Keratinocyte (primary cell): Measurements from ENCODE around the gene TXNRD1. TPM values are rescaled to one million over a fixed set of nuclear protein-coding genes. Genes with fewer than 3 reads are reported as not detected.

ENCODE experiments used
- DNase-seq: peaks from one replicate; pipeline ENCODE4 v3.0.0-alpha.2; 2011; ENCODE audit warnings: low read depth, missing footprints, low spot score
- FAIRE-seq: peaks from 2 replicates; lab custom pipeline; 2011; peaks lifted over from hg19 to GRCh38; lab: Jason Lieb, UNC
- H2AFZ ChIP-seq: 2 replicates; pipeline ENCODE4 v1.6.0; 2012; ENCODE audit warnings: low read length, control low read depth, inconsistent platforms; ENCODE audit not compliant: control insufficient read depth
- H3K27ac ChIP-seq: 2 replicates; pipeline ENCODE4 v1.5.1; 2011; ENCODE audit warnings: low read length; ENCODE audit not compliant: control insufficient read depth, insufficient read depth
- H3K27me3 ChIP-seq: 3 replicates; pipeline ENCODE4 v1.6.0; 2011; ENCODE audit warnings: low read length; ENCODE audit not compliant: control insufficient read depth, insufficient read depth; ENCODE audit errors: extremely low read depth
- H3K36me3 ChIP-seq, 2 experiments: 2 replicates in 1 of 2; 3 replicates in 1 of 2; pipeline ENCODE4 v1.5.1; 2011; ENCODE audit warnings: low read length in 2 of 2, mild to moderate bottlenecking in 1 of 2; ENCODE audit not compliant: control insufficient read depth in 2 of 2, insufficient read depth in 2 of 2; ENCODE audit errors: extremely low read depth in 1 of 2
- H3K4me1 ChIP-seq: 3 replicates; pipeline ENCODE4 v1.5.1; 2011; ENCODE audit warnings: low read length; ENCODE audit not compliant: control insufficient read depth, insufficient read depth; ENCODE audit errors: extremely low read depth
- H3K4me2 ChIP-seq: 3 replicates; pipeline ENCODE4 v1.6.0; 2011; ENCODE audit warnings: low read depth, low read length; ENCODE audit not compliant: control insufficient read depth, insufficient read depth; ENCODE audit errors: extremely low read depth
- H3K4me3 ChIP-seq, 3 experiments: fragments of 200-600 bp in 1 of 3; sonication (generic) in 1 of 3; 2 replicates in 2 of 3; 3 replicates in 1 of 3; pipeline ENCODE4 v1.5.1; 2011 to 2016; ENCODE audit warnings: low read length in 3 of 3, mild to moderate bottlenecking in 3 of 3, control low read depth in 2 of 3, inconsistent platforms in 1 of 3, low read depth in 1 of 3, mixed read lengths in 1 of 3, mixed run types in 1 of 3, moderate library complexity in 1 of 3; ENCODE audit not compliant: control insufficient read depth in 2 of 3, insufficient read depth in 2 of 3; ENCODE audit errors: extremely low read depth in 1 of 3
- H3K79me2 ChIP-seq: 2 replicates; pipeline ENCODE4 v1.6.0; 2012; ENCODE audit warnings: low read length; ENCODE audit not compliant: control insufficient read depth, insufficient read depth
- H3K9ac ChIP-seq: 3 replicates; pipeline ENCODE4 v1.6.0; 2011; ENCODE audit warnings: low read length; ENCODE audit not compliant: control insufficient read depth, insufficient read depth; ENCODE audit errors: extremely low read depth
- H3K9me1 ChIP-seq: 3 replicates; pipeline ENCODE4 v1.6.0; 2011; ENCODE audit warnings: low read length; ENCODE audit not compliant: control insufficient read depth, insufficient read depth; ENCODE audit errors: extremely low read depth
- H3K9me3 ChIP-seq: 2 replicates; pipeline ENCODE4 v1.5.1; 2012; ENCODE audit warnings: low read depth, low read length; ENCODE audit not compliant: control insufficient read depth
- H4K20me1 ChIP-seq: 3 replicates; pipeline ENCODE4 v1.6.0; 2011; ENCODE audit warnings: low read length; ENCODE audit not compliant: control insufficient read depth, insufficient read depth; ENCODE audit errors: extremely low read depth
- EZH2 ChIP-seq: IDR thresholded peaks from one replicate; pipeline ENCODE4 v1.6.1; 2012; ENCODE audit warnings: inconsistent platforms, mild to moderate bottlenecking, low read length, moderate library complexity
- dilution Hi-C: fragments of 300-500 bp; cut with MboI; formaldehyde crosslinking; loops from one replicate; pipeline ENCODE4 v1.7.0; 2020; ENCODE audit warnings: low sequenced_read_pairs; ENCODE audit not compliant: extremely low pct_ligation_motif_present
- polyA plus RNA-seq, 5 experiments: library from polyadenylated mRNA; depleted of rRNA in 3 of 5; stranded (reverse) in 3 of 5; stranded (forward) in 1 of 5; unstranded in 1 of 5; fragments of >200 nt; gene quantifications; 1 replicate in 1 of 5; 2 replicates in 3 of 5; 3 replicates in 1 of 5; pipeline versions ENCODE4 v1.2.1 to v1.2.3, GENCODE V29; 2011 to 2012; ENCODE audit warnings: missing spikeins in 2 of 5, low read depth in 1 of 5, low replicate concordance in 1 of 5
- TF ChIP-seq, protein P1 (sequence below), 3 experiments: IDR thresholded peaks in 1 of 3; conservative IDR thresholded peaks in 1 of 3; optimal IDR thresholded peaks in 1 of 3; 2 replicates in 2 of 3; 3 replicates in 1 of 3; pipeline versions ENCODE3 to v1.5.1; 2011; ENCODE audit warnings: low read length in 3 of 3, mild to moderate bottlenecking in 3 of 3, moderate library complexity in 2 of 3, control low read depth in 1 of 3, inconsistent platforms in 1 of 3; ENCODE audit not compliant: insufficient read depth in 2 of 3; ENCODE audit errors: extremely low read depth in 1 of 3

The TXNRD1 gene
- polyA plus RNA-seq, 1 donor (not counting 4 experiments of a cell fraction or from before 2014, with no cell fraction given), result 88.9 TPM

DNA sequence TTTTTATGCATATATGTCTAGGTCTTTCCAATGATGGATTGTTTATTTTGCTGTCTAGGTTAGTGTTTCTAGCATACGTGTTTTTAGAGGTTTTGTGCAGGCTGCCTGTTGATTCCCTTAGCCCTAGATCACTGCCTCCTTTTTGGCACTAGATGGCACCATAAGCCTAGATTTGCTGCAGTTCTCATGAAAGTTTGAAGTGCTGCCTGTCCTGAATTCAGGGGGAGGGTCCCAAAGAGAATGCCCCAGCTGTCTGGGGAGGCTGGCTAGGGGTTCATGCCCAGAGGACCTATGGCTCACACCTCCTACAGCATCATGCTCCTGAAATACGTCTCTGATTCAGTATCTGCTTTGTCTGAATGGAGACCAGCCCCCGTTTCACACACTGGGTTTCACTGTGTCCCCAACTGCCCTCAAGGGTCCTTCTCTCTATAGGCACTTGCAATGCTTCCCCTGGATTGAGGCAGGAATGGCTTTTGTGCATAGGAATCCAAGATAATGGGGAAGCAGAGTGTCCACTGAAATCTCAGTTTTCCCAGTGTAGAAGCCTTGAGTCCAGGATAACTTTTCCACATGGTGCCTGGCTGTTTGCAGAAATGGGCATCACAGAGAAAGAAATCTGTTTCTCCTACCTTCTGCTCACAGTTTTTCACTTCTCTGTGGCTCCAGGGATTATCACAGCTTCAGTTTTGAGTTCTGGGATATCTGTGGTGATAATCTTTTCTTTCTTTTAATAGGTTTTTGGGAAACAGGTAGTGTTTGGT lies 14.2 kb upstream of the TXNRD1 start:
- H2AFZ ChIP-seq, result no peak overlapping the region
- H3K79me2 ChIP-seq, result no peaks in the 10 kb centered on the region
- DNase-seq (no peak), FAIRE-seq (peak; percentile 95)
- no peaks in the 10 kb centered on the region for H4K20me1 ChIP-seq
- H3K4me2 ChIP-seq, result no peak overlapping the region
- H3K9me1 ChIP-seq, result no peaks in the 10 kb centered on the region
- TF ChIP-seq, protein P1, sequence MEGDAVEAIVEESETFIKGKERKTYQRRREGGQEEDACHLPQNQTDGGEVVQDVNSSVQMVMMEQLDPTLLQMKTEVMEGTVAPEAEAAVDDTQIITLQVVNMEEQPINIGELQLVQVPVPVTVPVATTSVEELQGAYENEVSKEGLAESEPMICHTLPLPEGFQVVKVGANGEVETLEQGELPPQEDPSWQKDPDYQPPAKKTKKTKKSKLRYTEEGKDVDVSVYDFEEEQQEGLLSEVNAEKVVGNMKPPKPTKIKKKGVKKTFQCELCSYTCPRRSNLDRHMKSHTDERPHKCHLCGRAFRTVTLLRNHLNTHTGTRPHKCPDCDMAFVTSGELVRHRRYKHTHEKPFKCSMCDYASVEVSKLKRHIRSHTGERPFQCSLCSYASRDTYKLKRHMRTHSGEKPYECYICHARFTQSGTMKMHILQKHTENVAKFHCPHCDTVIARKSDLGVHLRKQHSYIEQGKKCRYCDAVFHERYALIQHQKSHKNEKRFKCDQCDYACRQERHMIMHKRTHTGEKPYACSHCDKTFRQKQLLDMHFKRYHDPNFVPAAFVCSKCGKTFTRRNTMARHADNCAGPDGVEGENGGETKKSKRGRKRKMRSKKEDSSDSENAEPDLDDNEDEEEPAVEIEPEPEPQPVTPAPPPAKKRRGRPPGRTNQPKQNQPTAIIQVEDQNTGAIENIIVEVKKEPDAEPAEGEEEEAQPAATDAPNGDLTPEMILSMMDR (optimal IDR thresholded peaks at IDR 0.05 in 1 of 3, IDR thresholded peaks at IDR 0.05 in 1 of 3, conservative IDR thresholded peaks at IDR 0.05 in 1 of 3; ENCODE audit: extremely low read depth in 1 of 3, insufficient read depth in 2 of 3, low read length in 3 of 3), result peak; percentile 79 to 93 (median 85)
- no peak for TF ChIP-seq EZH2
- H3K4me3 ChIP-seq, result no peak overlapping the region
- H3K27ac ChIP-seq, result no peak overlapping the region
- no peaks in the 10 kb centered on the region for H3K36me3 ChIP-seq
- H3K9ac ChIP-seq, result no peak overlapping the region
- dilution Hi-C loops, result loop anchor here (25.0 kb wide), 1 partner anchor 111 kb away; the partner anchor contains the start of gene EID3
- no peaks in the 10 kb centered on the region for H3K27me3 ChIP-seq
- no peaks in the 10 kb centered on the region for H3K4me1 ChIP-seq
- H3K9me3 ChIP-seq, result no peaks in the 10 kb centered on the region

DNA sequence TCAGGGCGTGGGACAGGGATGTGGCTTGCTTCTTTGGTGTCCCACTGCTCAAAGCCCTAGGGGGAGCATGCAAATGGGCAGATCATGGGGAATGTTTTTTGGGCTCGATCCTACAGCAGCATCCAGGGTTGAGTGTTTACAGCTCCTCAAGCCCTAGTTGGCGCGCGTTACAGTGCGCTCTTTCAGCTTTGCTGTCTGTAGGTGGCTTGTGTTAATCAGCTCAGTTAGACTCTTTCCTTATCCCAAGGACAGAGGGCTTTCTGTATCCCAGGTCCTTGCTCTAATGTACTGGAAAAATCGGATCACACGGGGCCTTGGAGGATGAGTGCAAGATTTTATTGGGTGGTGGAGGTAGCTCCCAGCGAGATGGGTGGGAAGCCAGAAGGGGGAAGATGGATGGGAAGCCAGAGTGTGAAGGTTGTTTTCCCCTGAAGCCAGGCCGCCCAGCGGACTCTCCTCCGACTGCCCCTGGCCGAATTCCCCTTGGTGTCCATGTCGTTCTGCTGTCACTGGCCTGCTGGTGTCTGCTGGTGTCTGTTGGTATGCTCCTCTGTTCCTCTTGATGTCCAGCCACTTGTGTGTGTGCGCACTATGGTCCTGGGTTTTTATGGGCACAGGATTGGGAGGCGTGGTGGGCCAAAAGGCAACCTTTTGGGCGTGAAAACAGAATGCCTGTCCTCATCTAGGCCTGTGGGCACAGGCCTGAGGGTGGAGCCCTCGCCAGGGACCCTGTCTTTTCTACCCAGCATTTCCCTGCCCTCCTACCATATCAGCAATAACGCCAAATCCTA lies 10.7 kb upstream of the TXNRD1 start:
- Histone ChIP-seq H3K9me1 (no peaks in the 10 kb centered on the region), H2AFZ (no peak overlapping the region), H3K27me3 (no peaks in the 10 kb centered on the region), H3K4me3 (no peak overlapping the region), H3K27ac (no peak overlapping the region), H3K9ac (no peak overlapping the region), H4K20me1 (no peaks in the 10 kb centered on the region), H3K36me3 (no peaks in the 10 kb centered on the region), H3K4me2 (no peak overlapping the region), H3K9me3 (no peaks in the 10 kb centered on the region), H3K79me2 (no peaks in the 10 kb centered on the region), H3K4me1 (no peaks in the 10 kb centered on the region)
- TF ChIP-seq EZH2, result no peak
- TF ChIP-seq, protein P1 (optimal IDR thresholded peaks at IDR 0.05 in 1 of 3, IDR thresholded peaks at IDR 0.05 in 1 of 3, conservative IDR thresholded peaks at IDR 0.05 in 1 of 3; ENCODE audit: extremely low read depth in 1 of 3, insufficient read depth in 2 of 3, low read length in 3 of 3), result no peak
- no peak for DNase-seq
- dilution Hi-C loops, result loop anchor here (25.0 kb wide), 1 partner anchor 107 kb away; the partner anchor contains the start of gene EID3
- FAIRE-seq, result no peak
